ENCODE data around the gene PDE4D. TPM values are rescaled to one million over a fixed set of nuclear protein-coding genes. Genes with fewer than 3 reads are reported as not detected.
A peak's percentile ranks its signal among the peaks of the same experiment; 100 is the strongest.

PDE4D gene
- polyA plus RNA-seq, 1 donor (not counting 4 experiments of a cell fraction or from before 2014, with no cell fraction given) = 3.6 TPM

GRCh38 chr5:59769041-59769360, 124.5 kb downstream of the PDE4D start:
- peak overlapping the region; percentile 99 for H3K27ac ChIP-seq (ENCODE audit: control insufficient read depth, insufficient read depth, low read length)
- TF ChIP-seq CTCF (optimal IDR thresholded peaks at IDR 0.05 in 1 of 3, IDR thresholded peaks at IDR 0.05 in 1 of 3, conservative IDR thresholded peaks at IDR 0.05 in 1 of 3; ENCODE audit: extremely low read depth in 1 of 3, insufficient read depth in 2 of 3, low read length in 3 of 3) = no peak
- TF ChIP-seq EZH2 (IDR thresholded peaks at IDR 0.05; ENCODE audit: low read length) = no peak
- no peaks in the 10 kb centered on the region for H3K9me3 ChIP-seq (ENCODE audit: control insufficient read depth, low read depth, low read length)
- H3K4me3 ChIP-seq (ENCODE audit: control insufficient read depth in 2 of 3, extremely low read depth in 1 of 3, insufficient read depth in 2 of 3, low read depth in 1 of 3, low read length in 3 of 3) = peak overlapping the region; percentile 48 to 84 (median 53)
- H2AFZ ChIP-seq (ENCODE audit: control insufficient read depth, low read length) = no peak overlapping the region
- H3K27me3 ChIP-seq (ENCODE audit: control insufficient read depth, extremely low read depth, insufficient read depth, low read length) = no peaks in the 10 kb centered on the region
- dilution Hi-C loops (cut with MboI; ENCODE audit: extremely low pct_ligation_motif_present, low sequenced_read_pairs) = no loop called here
- FAIRE-seq (no peak), DNase-seq (ENCODE audit: low read depth, low spot score) (no peak)
- no peaks in the 10 kb centered on the region for H4K20me1 ChIP-seq (ENCODE audit: control insufficient read depth, extremely low read depth, insufficient read depth, low read length)
- peak overlapping the region; percentile 83 for H3K4me2 ChIP-seq (ENCODE audit: control insufficient read depth, extremely low read depth, insufficient read depth, low read depth, low read length)
- H3K9me1 ChIP-seq (ENCODE audit: control insufficient read depth, extremely low read depth, insufficient read depth, low read length) = no peaks in the 10 kb centered on the region
- H3K79me2 ChIP-seq (ENCODE audit: control insufficient read depth, insufficient read depth, low read length) = peaks cover 20% of the 10 kb centered on the region
- peak overlapping the region; percentile 93 for H3K9ac ChIP-seq (ENCODE audit: control insufficient read depth, extremely low read depth, insufficient read depth, low read length)
- no peaks in the 10 kb centered on the region for H3K36me3 ChIP-seq (ENCODE audit: control insufficient read depth in 2 of 2, extremely low read depth in 1 of 2, insufficient read depth in 2 of 2, low read length in 2 of 2)
- H3K4me1 ChIP-seq (ENCODE audit: control insufficient read depth, extremely low read depth, insufficient read depth, low read length) = peaks cover 41% of the 10 kb centered on the region

- H3K4me2 ChIP-seq (ENCODE audit: control insufficient read depth, extremely low read depth, insufficient read depth, low read depth, low read length) = peak overlapping the region; percentile 83
- H2AFZ ChIP-seq (ENCODE audit: control insufficient read depth, low read length) = peak overlapping the region; percentile 41
- dilution Hi-C loops (cut with MboI; ENCODE audit: extremely low pct_ligation_motif_present, low sequenced_read_pairs) = no loop called here
- FAIRE-seq = peak; percentile 94
- TF ChIP-seq CTCF (optimal IDR thresholded peaks at IDR 0.05 in 1 of 3, IDR thresholded peaks at IDR 0.05 in 1 of 3, conservative IDR thresholded peaks at IDR 0.05 in 1 of 3; ENCODE audit: extremely low read depth in 1 of 3, insufficient read depth in 2 of 3, low read length in 3 of 3) = no peak
- no peak for TF ChIP-seq EZH2 (IDR thresholded peaks at IDR 0.05; ENCODE audit: low read length)
- peaks cover 41% of the 10 kb centered on the region for H3K4me1 ChIP-seq (ENCODE audit: control insufficient read depth, extremely low read depth, insufficient read depth, low read length)
- no peaks in the 10 kb centered on the region for H4K20me1 ChIP-seq (ENCODE audit: control insufficient read depth, extremely low read depth, insufficient read depth, low read length)
- H3K9me1 ChIP-seq (ENCODE audit: control insufficient read depth, extremely low read depth, insufficient read depth, low read length) = no peaks in the 10 kb centered on the region
- H3K27me3 ChIP-seq (ENCODE audit: control insufficient read depth, extremely low read depth, insufficient read depth, low read length) = no peaks in the 10 kb centered on the region
- peak overlapping the region; percentile 93 for H3K9ac ChIP-seq (ENCODE audit: control insufficient read depth, extremely low read depth, insufficient read depth, low read length)
- no peaks in the 10 kb centered on the region for H3K9me3 ChIP-seq (ENCODE audit: control insufficient read depth, low read depth, low read length)
- H3K27ac ChIP-seq (ENCODE audit: control insufficient read depth, insufficient read depth, low read length) = peak overlapping the region; percentile 99
- H3K4me3 ChIP-seq (ENCODE audit: control insufficient read depth in 2 of 3, extremely low read depth in 1 of 3, insufficient read depth in 2 of 3, low read depth in 1 of 3, low read length in 3 of 3) = peak overlapping the region; percentile 48 to 84 (median 53)
- DNase-seq (ENCODE audit: low read depth, low spot score) = peak; percentile 71
- H3K79me2 ChIP-seq (ENCODE audit: control insufficient read depth, insufficient read depth, low read length) = peaks cover 24% of the 10 kb centered on the region
- no peaks in the 10 kb centered on the region for H3K36me3 ChIP-seq (ENCODE audit: control insufficient read depth in 2 of 2, extremely low read depth in 1 of 2, insufficient read depth in 2 of 2, low read length in 2 of 2)
Observed at GRCh38 chr5:59768152-59769040, 125.1 kb downstream of the PDE4D start.
